Neural cell (in vitro differentiated cells): Measurements from ENCODE around the gene EPHA2. TPM values are rescaled to one million over a fixed set of nuclear protein-coding genes. Genes with fewer than 3 reads are reported as not detected.

ENCODE experiments used
- H2AFZ ChIP-seq: fragments of 200-600, 300-800 bp; sonication (generic), shearing (Covaris generic); 2 replicates; pipeline ENCODE4 v1.6.0; 2014; ENCODE audit warnings: low read depth, mild to moderate bottlenecking, antibody characterized with exemption, low read length, moderate library complexity
- H3F3A ChIP-seq: fragments of 200-600 bp; shearing (Covaris generic); 2 replicates; pipeline ENCODE4 v1.6.1; 2016; ENCODE audit warnings: mild to moderate bottlenecking, moderate library complexity, mixed read lengths, antibody characterized with exemption, low read length; ENCODE audit not compliant: insufficient read depth, poor library complexity, severe bottlenecking
- H3K27ac ChIP-seq: fragments of 200-600, 300-800 bp; sonication (generic), shearing (Covaris generic); 2 replicates; pipeline ENCODE4 v1.5.1; 2014; ENCODE audit warnings: mild to moderate bottlenecking, low read length, moderate library complexity
- H3K27me3 ChIP-seq: fragments of 300-800, 200-600 bp; sonication (generic), shearing (Covaris generic); 2 replicates; pipeline ENCODE4 v1.6.0; 2014; ENCODE audit warnings: mild to moderate bottlenecking, low read depth, low read length, moderate library complexity; ENCODE audit not compliant: insufficient read depth
- H3K36me3 ChIP-seq: fragments of 300-800, 200-600 bp; sonication (generic), shearing (Covaris generic); 2 replicates; pipeline ENCODE4 v1.5.1; 2014; ENCODE audit warnings: mild to moderate bottlenecking, antibody characterized with exemption, low read length, moderate library complexity; ENCODE audit not compliant: insufficient read depth
- H3K4me2 ChIP-seq: fragments of 300-800, 200-600 bp; sonication (generic), shearing (Covaris generic); 2 replicates; pipeline ENCODE4 v1.6.0; 2014; ENCODE audit warnings: mild to moderate bottlenecking, low read length
- H3K4me3 ChIP-seq: fragments of 300-800, 200-600 bp; sonication (generic), shearing (Covaris generic); 2 replicates; pipeline ENCODE4 v1.5.1; 2014; ENCODE audit warnings: mild to moderate bottlenecking, low read length, moderate library complexity
- H3K79me2 ChIP-seq: fragments of 200-600 bp; shearing (Covaris generic); replicated peaks from 2 replicates; pipeline ENCODE4 v1.6.0; 2014; ENCODE audit warnings: mild to moderate bottlenecking, low read length, moderate library complexity; ENCODE audit not compliant: insufficient read depth
- H3K9ac ChIP-seq: fragments of 300-800, 200-600 bp; sonication (generic), shearing (Covaris generic); 2 replicates; pipeline ENCODE4 v1.6.1; 2016; ENCODE audit warnings: mild to moderate bottlenecking, low read length, mixed read lengths
- H3K9me2 ChIP-seq: fragments of 200-600 bp; shearing (Covaris generic); 2 replicates; pipeline ENCODE4 v1.6.1; 2016; ENCODE audit warnings: mild to moderate bottlenecking, low read length, mixed read lengths; ENCODE audit not compliant: insufficient read depth
- H3K9me3 ChIP-seq: fragments of 200-600, 300-800 bp; sonication (generic), shearing (Covaris generic); 2 replicates; pipeline ENCODE4 v1.6.1; 2016; ENCODE audit warnings: mild to moderate bottlenecking, mixed run types, low read length, moderate library complexity, mixed read lengths
- H4K20me1 ChIP-seq: fragments of 200-600 bp; shearing (Covaris generic); 2 replicates; pipeline ENCODE4 v1.6.1; 2016; ENCODE audit warnings: mild to moderate bottlenecking, mixed run types; ENCODE audit not compliant: insufficient read depth
- EP300 ChIP-seq: fragments of 450-650 bp; conservative IDR thresholded peaks from 2 replicates; pipeline ENCODE4 v1.6.1; 2014; ENCODE audit warnings: antibody characterized with exemption, mild to moderate bottlenecking, moderate library complexity; ENCODE audit not compliant: poor library complexity, severe bottlenecking
- EZH2 ChIP-seq: fragments of 200-600, 300-800 bp; shearing (Covaris generic), sonication (generic); IDR thresholded peaks from 2 replicates; pipeline ENCODE4 v1.6.1; 2014; ENCODE audit warnings: antibody characterized with exemption, low read length, borderline replicate concordance, mild to moderate bottlenecking; ENCODE audit not compliant: insufficient read depth, poor library complexity, severe bottlenecking
- MXI1 ChIP-seq: fragments of 450-650 bp; conservative IDR thresholded peaks from 2 replicates; pipeline ENCODE4 v1.6.1; 2014; ENCODE audit warnings: antibody characterized with exemption, mild to moderate bottlenecking; ENCODE audit not compliant: poor library complexity, severe bottlenecking
- POLR2AphosphoS5 ChIP-seq: IDR thresholded peaks from 2 replicates; pipeline ENCODE4 v1.6.1; 2012
- RAD21 ChIP-seq: fragments of 450-650 bp; conservative IDR thresholded peaks from 2 replicates; pipeline ENCODE4 v1.6.1; 2014; ENCODE audit warnings: antibody characterized with exemption, mild to moderate bottlenecking, moderate library complexity
- SMC3 ChIP-seq: fragments of 450-650 bp; conservative IDR thresholded peaks from 2 replicates; pipeline ENCODE4 v1.6.1; 2014; ENCODE audit warnings: antibody characterized with exemption, mild to moderate bottlenecking, moderate library complexity; ENCODE audit not compliant: poor library complexity
- TAF1 ChIP-seq: IDR thresholded peaks from 2 replicates; pipeline ENCODE4 v1.6.1; 2012; ENCODE audit warnings: low read depth
- polyA plus RNA-seq: library from polyadenylated mRNA; depleted of rRNA; stranded (reverse); fragments of >200 nt; gene quantifications from 2 replicates; pipeline ENCODE4 v1.2.3, GENCODE V29; 2014
- TF ChIP-seq, protein P1 (sequence below): IDR thresholded peaks from 2 replicates; pipeline ENCODE4 v1.6.1; 2012; ENCODE audit warnings: borderline replicate concordance
- TF ChIP-seq, protein P2 (sequence below): fragments of 450-650 bp; IDR thresholded peaks from 2 replicates; pipeline ENCODE4 v1.5.1; 2014; ENCODE audit warnings: antibody characterized with exemption, mild to moderate bottlenecking, moderate library complexity; ENCODE audit not compliant: poor library complexity, severe bottlenecking

Gene EPHA2
- polyA plus RNA-seq, 1 donor from 2014 or later = 0.63 TPM

DNA sequence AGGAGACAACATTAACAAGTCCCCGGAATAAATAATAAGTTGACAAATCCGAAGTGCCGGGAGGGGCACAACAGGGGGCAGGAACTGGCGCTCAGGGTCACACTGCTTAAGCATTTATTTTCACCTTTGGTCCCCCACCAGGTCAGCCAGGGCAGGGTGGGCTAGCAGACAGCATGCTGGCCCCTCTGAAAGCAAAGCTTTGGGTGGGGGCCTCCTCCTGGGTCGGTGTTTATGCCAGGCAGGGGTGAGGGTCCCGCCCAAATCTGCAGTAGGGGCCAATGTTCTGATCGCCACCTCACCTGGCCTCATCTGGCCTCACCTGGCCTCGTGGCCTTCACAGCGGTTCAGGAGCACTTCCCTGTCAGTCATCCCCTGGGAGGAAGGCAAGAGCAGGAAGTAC, 74.2 kb downstream of the EPHA2 start:
- TF ChIP-seq, protein P1, sequence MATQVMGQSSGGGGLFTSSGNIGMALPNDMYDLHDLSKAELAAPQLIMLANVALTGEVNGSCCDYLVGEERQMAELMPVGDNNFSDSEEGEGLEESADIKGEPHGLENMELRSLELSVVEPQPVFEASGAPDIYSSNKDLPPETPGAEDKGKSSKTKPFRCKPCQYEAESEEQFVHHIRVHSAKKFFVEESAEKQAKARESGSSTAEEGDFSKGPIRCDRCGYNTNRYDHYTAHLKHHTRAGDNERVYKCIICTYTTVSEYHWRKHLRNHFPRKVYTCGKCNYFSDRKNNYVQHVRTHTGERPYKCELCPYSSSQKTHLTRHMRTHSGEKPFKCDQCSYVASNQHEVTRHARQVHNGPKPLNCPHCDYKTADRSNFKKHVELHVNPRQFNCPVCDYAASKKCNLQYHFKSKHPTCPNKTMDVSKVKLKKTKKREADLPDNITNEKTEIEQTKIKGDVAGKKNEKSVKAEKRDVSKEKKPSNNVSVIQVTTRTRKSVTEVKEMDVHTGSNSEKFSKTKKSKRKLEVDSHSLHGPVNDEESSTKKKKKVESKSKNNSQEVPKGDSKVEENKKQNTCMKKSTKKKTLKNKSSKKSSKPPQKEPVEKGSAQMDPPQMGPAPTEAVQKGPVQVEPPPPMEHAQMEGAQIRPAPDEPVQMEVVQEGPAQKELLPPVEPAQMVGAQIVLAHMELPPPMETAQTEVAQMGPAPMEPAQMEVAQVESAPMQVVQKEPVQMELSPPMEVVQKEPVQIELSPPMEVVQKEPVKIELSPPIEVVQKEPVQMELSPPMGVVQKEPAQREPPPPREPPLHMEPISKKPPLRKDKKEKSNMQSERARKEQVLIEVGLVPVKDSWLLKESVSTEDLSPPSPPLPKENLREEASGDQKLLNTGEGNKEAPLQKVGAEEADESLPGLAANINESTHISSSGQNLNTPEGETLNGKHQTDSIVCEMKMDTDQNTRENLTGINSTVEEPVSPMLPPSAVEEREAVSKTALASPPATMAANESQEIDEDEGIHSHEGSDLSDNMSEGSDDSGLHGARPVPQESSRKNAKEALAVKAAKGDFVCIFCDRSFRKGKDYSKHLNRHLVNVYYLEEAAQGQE = no peak
- no peak for TF ChIP-seq TAF1
- no peak for TF ChIP-seq POLR2AphosphoS5
- TF ChIP-seq, protein P2, sequence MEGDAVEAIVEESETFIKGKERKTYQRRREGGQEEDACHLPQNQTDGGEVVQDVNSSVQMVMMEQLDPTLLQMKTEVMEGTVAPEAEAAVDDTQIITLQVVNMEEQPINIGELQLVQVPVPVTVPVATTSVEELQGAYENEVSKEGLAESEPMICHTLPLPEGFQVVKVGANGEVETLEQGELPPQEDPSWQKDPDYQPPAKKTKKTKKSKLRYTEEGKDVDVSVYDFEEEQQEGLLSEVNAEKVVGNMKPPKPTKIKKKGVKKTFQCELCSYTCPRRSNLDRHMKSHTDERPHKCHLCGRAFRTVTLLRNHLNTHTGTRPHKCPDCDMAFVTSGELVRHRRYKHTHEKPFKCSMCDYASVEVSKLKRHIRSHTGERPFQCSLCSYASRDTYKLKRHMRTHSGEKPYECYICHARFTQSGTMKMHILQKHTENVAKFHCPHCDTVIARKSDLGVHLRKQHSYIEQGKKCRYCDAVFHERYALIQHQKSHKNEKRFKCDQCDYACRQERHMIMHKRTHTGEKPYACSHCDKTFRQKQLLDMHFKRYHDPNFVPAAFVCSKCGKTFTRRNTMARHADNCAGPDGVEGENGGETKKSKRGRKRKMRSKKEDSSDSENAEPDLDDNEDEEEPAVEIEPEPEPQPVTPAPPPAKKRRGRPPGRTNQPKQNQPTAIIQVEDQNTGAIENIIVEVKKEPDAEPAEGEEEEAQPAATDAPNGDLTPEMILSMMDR = no peak
- TF ChIP-seq MXI1 = no peak
- TF ChIP-seq RAD21 = no peak
- no peak for TF ChIP-seq EZH2
- no peak for TF ChIP-seq SMC3
- TF ChIP-seq EP300 = no peak
- Histone ChIP-seq H3K9ac (no peak overlapping the region), H3K4me2 (no peak overlapping the region), H3K79me2 (no peaks in the 10 kb centered on the region), H4K20me1 (no peaks in the 10 kb centered on the region), H3K9me3 (no peaks in the 10 kb centered on the region), H3K27me3 (no peaks in the 10 kb centered on the region), H2AFZ (no peak overlapping the region), H3K36me3 (no peaks in the 10 kb centered on the region), H3K27ac (no peak overlapping the region), H3F3A (no peaks in the 10 kb centered on the region), H3K4me3 (no peak overlapping the region), H3K9me2 (no peaks in the 10 kb centered on the region)

DNA sequence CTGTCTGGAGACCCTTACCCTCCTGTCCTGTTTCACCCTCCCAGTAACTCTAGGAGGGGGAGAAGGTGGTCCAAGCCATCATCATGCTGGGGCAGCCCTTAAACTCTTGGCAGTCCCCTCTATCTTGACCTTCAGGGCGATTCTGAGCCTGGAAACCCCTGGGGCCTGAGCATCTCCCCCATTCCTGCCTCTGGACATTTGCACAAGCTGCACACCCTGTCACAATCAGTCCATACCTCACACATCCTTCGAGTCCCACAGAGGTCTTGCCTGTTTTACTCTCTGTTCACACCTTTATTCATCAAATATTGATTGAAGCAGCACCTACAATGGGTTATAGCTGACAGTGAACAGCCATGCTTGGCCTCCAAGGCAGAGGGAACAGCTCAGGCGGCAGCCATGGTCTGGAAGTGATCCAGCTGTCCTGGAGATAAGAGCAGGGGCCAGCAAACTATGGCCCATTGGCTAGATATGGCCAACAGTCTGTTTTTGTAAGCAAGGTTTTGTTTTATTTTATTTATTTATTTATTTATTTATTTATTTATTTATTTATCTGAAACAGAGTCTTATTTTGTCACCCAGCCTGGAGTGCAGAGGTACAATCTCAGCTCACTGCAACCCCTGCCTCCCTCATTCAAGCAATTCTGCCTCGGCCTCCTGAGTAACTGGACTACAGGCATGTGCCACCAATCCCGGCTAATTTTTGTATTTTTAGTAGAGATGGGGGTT, 75.3 kb downstream of the EPHA2 start:
- Histone ChIP-seq H3K4me3 (no peak overlapping the region), H3K79me2 (no peaks in the 10 kb centered on the region), H3K4me2 (no peak overlapping the region), H3K9me2 (no peaks in the 10 kb centered on the region), H3F3A (no peaks in the 10 kb centered on the region), H3K9me3 (no peaks in the 10 kb centered on the region), H3K27me3 (no peaks in the 10 kb centered on the region), H4K20me1 (no peaks in the 10 kb centered on the region), H3K27ac (no peak overlapping the region), H2AFZ (no peak overlapping the region), H3K36me3 (no peaks in the 10 kb centered on the region), H3K9ac (no peak overlapping the region)
- TF ChIP-seq TAF1 (no peak), EZH2 (no peak), EP300 (no peak), MXI1 (no peak), RAD21 (no peak), POLR2AphosphoS5 (no peak), SMC3 (no peak)
- TF ChIP-seq, protein P1 = no peak
- TF ChIP-seq, protein P2 = no peak
